ENCODE results near the gene UST.
"Not testable (repeated sequence)": the region's sequence is repeated elsewhere in the genome, so short reads cannot be mapped to it uniquely, and the experiment has no call there.

The UST gene

DNA sequence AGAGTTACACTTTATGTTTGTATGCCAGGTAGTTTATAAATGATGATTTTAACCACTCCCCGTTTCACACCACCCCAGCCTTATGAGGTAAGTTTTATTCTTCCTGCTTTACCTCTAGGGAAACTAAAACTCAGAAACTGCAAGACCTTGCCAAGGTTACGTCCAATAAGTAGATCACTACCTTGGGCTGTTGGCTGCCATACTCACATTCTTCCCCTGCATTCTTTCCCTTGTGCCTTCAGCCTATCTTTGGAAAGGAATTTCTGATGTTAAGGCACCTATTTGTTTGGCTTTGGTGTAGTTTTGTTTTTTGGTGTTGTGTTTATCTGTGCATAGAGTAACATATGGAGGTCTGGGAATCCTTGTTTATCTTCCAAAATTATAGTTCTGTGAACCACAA is 122.1 kb downstream of the UST start:
- DNase-seq (ENCODE audit: low spot score), result no peak

DNA sequence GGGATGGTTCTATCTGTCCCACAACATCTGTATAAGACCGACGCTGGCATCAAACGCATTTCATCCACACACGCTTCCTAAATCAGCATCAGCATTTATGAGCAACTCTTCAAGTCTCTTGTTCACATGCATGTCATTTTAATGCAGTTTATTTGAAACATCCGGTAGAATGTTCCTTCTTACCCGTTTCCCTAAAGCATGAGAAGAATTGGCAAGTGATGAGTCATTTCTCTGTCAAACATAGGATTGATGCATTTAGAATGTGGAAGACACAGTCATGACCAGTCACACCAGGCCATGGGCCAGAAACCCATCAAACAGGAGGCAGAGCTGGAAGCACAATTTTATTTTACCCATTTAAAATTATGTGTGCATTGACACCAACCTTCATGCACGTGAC is 122.8 kb downstream of the UST start:
- no peak for DNase-seq (ENCODE audit: low spot score)

DNA sequence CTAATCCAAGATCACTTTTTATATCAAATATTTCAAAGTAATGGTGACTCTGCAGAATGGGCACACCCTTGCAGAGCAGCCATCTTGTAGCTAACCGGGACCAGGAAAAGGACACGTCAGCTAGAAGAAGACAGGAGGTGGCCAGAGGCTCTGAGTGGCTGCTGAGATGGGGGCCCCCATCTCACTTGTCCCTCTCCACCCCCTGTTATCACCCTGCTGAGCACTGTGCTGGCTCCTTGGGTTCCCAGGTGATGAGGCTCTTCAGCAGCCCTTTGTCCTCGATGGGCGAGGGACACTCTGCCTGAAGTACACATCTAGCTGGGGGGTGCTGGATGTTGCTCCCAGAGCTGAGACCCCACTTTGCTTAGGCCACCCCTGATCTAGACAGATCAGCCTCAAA is 126.3 kb downstream of the UST start:
- DNase-seq (ENCODE audit: low spot score), result no peak

DNA sequence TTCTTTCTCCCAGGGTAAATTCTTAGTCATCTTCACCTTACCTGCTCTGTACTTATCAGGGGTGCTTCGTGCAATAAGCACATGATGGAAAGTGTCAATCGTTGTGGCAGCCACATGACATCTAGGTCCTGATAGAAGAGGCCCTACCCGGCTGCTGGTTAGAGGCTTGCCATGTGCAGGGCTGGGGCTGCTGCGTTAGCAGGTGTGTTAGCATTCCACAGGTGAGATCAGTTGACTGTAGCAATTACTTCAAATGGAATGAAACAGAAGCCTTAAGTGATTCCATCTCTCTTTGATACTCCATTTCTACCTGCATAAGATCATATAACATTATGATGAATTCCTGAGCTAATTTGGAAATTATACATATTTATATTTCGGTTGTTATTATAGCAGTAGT is 127.0 kb downstream of the UST start:
- no peak for DNase-seq (ENCODE audit: low spot score)

GRCh38 chr6:148874698-148875293 is 128.0 kb downstream of the UST start:
- DNase-seq (ENCODE audit: low spot score), result no peak

DNA sequence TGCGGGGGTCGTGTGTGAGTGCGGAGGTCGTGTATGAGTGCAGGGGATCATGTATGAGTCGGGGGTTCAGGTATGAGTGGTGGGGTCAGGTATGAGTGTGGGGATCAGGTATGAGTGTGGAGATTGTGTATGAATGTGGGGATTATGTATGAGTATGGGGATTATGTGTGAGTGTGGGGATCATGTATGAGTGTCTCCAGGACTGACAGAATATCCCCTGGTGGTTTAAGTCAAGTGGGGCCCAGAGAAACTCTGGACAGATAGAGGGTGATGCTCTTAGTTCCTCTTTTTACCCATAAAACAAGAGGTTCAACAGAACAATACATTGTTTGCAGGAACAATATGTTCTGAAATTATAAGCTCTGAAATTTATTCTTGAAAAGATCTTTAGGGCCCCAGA is 131.9 kb downstream of the UST start:
- DNase-seq (ENCODE audit: low spot score), result no peak

- not testable (repeated sequence) for DNase-seq (ENCODE audit: low spot score)
Observed at GRCh38 chr6:148880742-148881141, 133.9 kb downstream of the UST start.

GRCh38 chr6:148881593-148882311 is 134.9 kb downstream of the UST start:
- DNase-seq (ENCODE audit: low spot score), result no peak

- no peak for DNase-seq (ENCODE audit: low spot score)
Observed at GRCh38 chr6:148883270-148883669, 136.4 kb downstream of the UST start.

DNA sequence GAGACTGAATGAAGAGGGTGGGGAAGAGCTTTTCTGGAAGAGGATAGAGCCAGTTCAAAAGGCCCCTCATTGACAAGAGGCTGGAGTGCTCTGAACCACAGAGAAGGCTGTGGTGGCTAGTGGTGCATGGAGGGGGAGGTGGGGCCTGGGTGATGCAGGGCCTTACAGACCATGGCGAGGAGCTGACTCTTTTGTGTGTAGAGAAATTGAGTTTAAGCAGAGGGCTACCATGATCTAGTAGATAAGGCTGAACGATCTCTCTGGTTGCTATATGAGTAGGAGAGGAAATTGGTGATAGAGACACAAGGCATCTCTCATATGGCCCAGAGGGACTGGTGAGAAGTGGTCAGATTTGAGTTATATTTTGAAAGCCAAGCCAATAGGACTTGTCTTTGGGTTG is 137.6 kb downstream of the UST start:
- no peak for DNase-seq (ENCODE audit: low spot score)

- no peak for DNase-seq (ENCODE audit: low spot score)
Observed at GRCh38 chr6:148885136-148885865, 138.5 kb downstream of the UST start.

DNA sequence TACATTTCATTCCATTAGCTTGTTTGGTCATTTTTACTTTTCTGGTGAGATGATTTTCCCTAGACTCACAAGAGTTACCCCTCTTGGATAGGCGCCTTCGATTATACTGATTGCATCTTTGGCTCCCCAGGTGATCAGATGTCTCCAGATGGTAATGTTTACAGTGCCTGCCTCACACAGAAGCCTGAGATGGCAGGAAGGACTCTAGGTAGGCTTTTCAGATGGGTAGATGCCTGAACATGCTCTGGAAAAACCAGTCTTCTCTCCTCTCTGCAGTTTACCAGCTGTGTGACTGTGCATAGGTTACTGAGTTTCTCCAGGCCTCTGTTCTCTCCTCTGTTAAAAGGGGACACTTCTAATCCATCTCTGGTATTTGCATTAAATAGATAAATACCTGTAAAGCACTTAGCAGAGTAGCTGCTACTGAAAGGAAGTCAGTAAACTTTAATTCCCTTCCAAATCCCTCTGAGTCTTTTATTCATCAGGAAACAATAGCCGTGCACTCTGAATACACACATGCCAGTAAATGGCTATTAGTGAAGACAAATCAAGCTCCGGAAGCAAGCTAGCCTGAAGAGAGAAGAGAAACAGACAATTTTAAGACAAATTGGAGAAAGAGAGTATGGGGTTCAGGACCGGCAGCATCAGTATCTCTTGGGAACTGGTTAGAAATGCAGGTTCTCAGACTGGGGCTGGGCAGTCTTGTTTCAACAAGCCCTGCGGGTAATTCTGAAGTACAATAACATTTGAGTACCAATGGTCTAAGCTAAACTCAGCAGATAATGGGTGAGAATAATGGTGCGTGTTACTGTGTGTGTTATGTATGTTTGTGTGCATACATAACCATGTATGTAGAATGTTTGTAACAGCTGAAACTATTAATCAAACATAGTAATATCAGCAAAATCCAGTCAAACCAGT is 139.4 kb downstream of the UST start:
- DNase-seq (ENCODE audit: low spot score), result no peak

DNA sequence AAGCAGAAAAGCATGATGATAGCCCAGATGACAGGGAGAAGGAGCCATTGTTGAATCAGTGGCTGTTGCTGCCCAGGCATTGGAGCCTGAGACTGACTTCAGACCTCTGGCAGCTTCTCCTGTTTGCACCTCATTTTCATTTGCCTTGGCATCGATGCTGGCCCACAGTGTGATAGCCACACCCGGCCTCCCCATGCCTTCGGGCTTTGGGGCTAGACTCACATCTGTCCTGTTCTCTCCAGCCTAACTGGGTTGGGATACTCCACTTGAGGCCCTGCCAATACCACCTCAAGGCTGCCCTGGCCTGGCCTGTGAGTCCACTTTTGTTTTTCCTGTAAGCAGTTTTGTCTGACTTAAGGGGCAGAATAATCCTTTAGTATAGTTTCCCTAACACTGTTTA is 140.4 kb downstream of the UST start:
- DNase-seq (ENCODE audit: low spot score), result no peak

DNA sequence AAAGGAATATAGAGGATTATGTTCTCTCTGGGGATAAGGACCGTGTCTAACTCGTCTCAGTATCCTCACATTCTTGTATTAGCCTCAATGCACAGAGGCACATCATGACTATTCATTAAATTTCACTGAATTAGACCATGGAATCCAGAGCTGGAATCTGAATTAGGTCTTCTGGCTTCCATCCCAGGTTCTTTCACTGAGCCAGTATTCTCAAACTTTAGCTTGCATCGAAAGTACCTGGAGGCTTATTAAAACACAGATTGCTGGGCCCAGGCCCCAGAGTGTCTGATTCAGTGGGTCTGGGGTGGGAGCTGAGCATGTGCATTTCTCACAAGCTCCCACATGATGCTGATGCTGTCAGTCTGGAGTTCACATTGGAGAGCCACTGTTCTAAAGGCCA is 142.0 kb downstream of the UST start:
- no peak for DNase-seq (ENCODE audit: low spot score)

DNA sequence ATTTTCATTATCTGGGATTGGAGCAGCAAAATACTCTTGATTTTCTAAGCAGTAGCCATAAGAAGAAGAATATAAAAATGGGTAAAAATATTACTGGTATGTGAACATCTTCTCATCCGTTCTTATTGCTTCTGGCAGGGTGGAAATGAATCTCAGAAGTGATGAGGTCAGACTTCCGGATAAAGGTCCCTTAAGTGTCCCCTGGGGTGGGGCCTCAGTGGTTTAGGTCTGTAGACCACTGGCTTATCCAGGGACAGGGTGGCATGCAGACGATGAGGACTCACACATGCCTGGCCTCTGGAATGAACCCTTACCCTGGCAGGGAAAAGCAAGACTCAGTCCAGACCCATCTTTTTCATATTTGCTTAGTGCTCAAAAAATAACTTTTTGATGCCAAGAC is 143.3 kb downstream of the UST start:
- DNase-seq (ENCODE audit: low spot score), result no peak

GRCh38 chr6:148890652-148891404 is 144.0 kb downstream of the UST start:
- no peak for DNase-seq (ENCODE audit: low spot score)

- no peak for DNase-seq (ENCODE audit: low spot score)
Observed at GRCh38 chr6:148891405-148891783, 144.6 kb downstream of the UST start.

DNA sequence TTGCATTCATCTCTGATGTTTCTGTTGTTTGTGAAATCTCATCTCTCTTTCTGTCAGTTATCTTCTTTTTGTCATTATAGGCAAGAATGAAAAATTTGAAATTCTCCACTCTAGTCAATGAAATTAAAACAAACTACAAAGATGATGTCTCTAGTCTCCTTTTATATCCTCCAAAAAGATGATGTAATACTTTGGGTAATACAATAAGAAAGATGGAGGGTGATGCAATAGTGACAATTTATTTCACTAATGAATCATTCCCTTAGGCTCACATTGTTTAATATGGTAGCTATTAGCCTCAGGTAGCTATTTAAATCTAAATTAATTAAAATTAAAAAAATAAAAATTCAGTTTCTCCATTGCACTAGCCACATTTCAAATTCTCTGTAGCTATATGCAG is 145.4 kb downstream of the UST start:
- no peak for DNase-seq (ENCODE audit: low spot score)

DNA sequence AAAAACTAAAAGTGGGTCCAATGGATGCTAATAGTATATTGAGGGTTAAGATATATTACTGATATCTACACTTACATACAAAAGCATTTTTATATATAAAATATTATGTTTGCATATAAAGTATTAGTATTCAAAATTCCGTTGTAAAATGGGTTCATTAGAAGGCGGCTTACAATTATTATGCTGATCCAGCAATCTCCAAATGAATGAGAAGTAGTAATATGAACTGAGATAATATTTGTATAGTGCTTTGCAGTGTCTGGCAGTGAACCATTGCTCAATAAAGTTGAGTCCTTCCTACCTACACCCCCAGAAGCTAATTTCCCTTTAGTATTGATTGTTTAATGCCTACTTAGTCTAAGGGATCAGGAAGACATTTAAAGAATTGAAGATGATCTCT is 146.2 kb downstream of the UST start:
- no peak for DNase-seq (ENCODE audit: low spot score)

GRCh38 chr6:148893481-148893880 is 146.7 kb downstream of the UST start:
- DNase-seq (ENCODE audit: low spot score), result no peak

GRCh38 chr6:148898376-148899014 is 151.7 kb downstream of the UST start:
- peak; percentile 46 for DNase-seq (ENCODE audit: low spot score)
